GM11168 (cell line): ENCODE data around the gene DAPK2.

Source experiments
- in situ Hi-C: fragments of 300-500 bp; cut with MboI; formaldehyde crosslinking; loops from one replicate; pipeline ENCODE4 v1.12.0; 2022; ENCODE audit warnings: low sequenced_read_pairs; ENCODE audit not compliant: unreplicated experiment

Gene DAPK2

DNA sequence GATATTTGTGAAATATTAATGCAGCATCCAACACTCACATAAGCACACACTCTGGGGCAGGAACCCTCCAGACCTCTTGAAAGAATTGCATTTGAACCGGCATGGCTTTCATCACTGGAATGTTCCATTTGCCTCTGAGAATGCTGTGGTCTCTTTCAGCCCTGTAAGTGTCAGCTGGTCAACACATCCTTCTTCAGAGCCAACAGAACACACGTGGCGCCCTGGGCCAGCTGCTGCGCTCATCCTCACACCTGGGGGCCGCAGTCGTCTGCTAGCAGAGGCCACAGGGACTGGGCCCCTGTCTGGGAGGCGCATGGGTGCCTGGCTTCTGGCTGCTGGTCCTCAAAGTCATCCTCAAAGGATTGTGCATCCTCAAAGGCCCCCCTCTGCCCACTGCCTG is 141.2 kb downstream of the DAPK2 start:
- in situ Hi-C loops: no loop called here

DNA sequence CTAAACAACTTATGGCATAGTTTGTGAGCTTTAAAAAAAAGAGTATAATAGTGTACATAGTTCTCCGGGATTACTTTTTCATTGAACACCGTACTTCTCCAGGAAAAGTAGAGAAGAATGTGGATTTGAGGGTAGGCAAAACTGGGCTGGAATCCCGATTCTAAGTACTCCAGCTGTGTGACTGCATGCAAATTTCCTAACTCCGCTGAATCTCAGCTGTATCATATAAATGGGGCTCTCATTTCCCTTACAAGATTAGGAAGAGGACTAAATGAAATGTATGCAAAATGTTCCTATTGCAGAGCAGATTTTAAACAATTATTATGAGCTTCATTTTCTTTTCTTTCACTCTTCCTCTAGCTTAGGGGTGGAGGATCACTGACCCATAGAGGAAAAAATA is 142.2 kb downstream of the DAPK2 start:
- in situ Hi-C loops: no loop called here

- in situ Hi-C loops: no loop called here
Observed at GRCh38 chr15:63902671-63903035, 143.6 kb downstream of the DAPK2 start.

DNA sequence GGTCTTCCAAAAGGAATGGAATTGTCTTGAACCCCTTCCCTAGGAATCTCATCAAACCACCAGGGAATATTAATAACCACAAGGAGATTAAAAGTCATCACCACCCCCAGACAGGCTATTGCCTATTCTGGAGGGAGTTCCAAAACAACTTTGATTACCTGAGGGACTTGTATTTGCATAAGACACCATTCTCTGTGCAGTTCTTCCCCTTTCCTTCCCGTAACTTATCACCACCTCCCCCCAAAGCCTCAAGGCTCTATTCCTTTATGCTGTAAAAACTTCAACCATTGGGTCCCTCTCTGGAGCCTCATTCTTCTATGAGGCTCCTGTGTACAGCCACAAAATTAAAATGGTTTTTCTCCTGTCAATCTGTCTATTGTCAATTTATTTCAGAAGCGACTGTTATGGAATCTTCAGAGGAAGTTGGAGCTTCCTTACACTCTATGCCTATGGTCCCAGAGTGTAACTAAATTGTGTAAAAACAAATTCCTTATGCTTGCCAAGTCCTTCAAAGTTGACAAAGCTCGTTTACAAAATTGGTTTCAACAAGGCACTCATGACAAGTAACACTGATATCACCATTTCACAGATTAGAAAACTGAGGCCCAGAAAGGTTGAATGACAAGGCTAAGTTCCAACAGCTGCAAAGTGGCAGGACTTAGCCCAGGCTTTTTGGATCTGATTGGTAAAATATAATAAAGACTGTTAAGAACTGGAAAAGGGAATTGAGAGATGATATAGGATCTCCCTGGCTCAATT is 144.2 kb downstream of the DAPK2 start:
- in situ Hi-C loops: no loop called here

DNA sequence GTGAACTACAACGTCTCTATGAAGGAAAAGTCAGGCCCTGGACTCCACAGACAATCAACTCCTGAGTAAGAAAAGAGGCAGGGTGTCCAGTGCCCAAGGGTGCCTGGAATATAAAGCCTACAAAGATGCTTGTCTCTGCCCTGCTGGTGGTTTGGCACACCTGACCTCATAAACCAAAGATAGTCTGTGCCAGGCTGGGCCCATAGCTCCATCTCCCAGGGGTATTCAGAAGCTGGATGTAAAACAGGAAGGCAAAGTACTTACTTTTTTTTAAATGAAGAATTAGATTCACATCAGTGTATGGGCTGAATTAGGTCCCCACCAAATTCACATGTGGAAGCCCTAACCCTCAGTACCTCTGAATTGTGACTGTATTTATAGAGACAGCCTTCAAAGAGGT is 146.0 kb downstream of the DAPK2 start:
- in situ Hi-C loops: no loop called here

DNA sequence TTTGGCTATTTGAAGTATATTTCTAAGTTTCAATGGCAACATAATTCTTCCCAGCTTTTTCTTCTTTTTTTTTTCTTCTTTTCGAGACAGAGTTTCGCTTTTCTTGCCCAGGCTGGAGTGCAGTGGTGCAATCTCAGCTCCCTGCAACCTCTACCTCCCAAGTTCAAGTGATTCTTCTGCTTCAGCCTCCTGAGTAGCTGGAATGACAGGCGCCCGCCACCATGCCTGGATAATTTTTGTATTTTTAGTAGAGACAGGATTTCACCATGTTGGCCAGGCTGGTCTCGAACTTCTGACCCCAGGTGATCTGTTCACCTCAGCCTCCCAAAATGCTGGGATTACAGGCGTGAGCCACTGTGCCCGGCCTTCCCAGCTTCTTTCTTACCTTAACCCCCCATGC is 146.7 kb downstream of the DAPK2 start:
- in situ Hi-C loops: loop anchor here (10.0 kb wide), 1 partner anchor 155 kb away; no protein-coding TSS in a partner anchor

DNA sequence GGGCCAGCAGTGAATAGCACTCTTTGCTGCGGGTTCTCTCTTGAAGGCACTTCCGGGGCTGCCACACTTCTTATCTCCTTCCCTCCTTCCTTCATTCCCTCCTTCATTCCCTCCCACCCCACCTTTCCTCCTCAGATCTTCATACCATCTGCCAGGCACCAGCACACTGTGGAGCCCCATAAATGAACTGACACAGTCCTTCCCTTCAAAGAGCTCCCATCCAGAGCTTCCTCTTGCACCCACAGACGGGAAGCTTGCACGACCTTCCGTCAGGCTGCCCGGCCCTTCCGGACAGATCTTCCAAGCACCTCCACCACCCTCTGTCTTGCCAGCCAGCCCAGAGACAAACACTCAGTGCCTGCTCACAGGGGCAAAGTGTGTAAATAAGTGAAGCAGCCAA is 147.1 kb downstream of the DAPK2 start:
- in situ Hi-C loops: loop anchor here (10.0 kb wide), 1 partner anchor 154 kb away; no protein-coding TSS in a partner anchor

GRCh38 chr15:63896336-63897115 is 149.8 kb downstream of the DAPK2 start:
- in situ Hi-C loops: loop anchor here (10.0 kb wide), 1 partner anchor 152 kb away; no protein-coding TSS in a partner anchor

GRCh38 chr15:63895787-63896218 is 150.5 kb downstream of the DAPK2 start:
- in situ Hi-C loops: loop anchor here (10.0 kb wide), 1 partner anchor 151 kb away; no protein-coding TSS in a partner anchor

DNA sequence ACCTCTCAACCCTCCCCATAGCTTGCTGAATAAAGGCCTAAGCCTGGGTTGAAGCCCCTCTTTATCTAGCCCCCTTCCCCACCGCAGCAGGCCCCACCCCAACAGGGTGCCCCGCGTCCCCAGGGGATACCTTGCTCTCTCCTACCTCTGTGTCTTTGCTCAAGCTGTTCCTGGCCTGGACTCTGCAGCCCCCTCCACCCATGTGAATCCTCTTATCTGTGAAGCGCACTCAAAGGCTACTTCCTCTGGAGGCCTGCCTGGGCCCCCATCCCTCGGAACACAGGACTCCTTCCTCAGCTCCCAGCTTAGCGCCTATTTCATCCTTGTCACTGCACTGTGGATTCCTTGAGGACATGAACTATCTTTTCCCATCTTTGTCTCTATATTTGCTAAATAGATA is 151.1 kb downstream of the DAPK2 start:
- in situ Hi-C loops: loop anchor here (10.0 kb wide), 1 partner anchor 150 kb away; no protein-coding TSS in a partner anchor

- in situ Hi-C loops: loop anchor here (10.0 kb wide), 1 partner anchor 150 kb away; no protein-coding TSS in a partner anchor
Observed at GRCh38 chr15:63894662-63894949, 151.7 kb downstream of the DAPK2 start.

DNA sequence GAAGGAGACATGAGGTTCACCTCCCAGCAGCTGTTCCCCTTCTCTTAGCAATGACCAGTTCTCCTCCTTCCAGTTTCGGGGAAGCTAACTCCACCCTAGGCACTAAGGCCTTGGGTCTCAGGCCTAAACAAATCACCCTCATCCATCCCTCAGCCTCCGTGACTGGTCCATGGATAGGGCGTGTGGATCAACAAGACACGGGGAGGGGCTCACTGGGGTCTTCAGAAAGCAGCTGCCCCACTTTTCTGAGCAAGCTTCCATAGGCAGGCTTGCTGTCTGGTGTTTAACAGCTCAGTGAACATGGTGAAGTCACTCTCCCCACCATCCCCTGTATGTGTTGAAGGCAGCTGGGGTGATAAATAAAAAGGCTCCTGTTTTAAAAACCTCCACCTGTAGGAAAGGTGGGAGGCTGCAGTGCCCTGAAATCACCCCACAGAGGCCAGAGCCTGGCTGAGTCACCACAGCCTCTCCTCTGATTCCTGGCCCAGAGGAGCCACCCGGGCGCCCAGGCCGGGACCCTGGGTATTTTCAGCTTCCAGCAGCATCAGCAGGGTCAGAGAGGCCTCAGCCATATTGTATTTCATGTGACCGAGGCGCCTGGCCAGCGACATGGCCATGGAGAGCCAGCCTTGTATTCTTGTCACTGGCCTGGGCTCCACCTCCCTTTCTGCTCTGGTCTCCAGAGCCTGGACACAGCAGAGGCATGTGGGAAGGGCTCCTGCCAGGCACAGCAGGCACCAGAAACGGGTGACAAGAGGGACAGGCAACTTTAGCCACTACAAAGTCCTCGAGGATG is 152.2 kb downstream of the DAPK2 start:
- in situ Hi-C loops: loop anchor here (10.0 kb wide), 1 partner anchor 149 kb away; no protein-coding TSS in a partner anchor

- in situ Hi-C loops: loop anchor here (10.0 kb wide), 1 partner anchor 148 kb away; no protein-coding TSS in a partner anchor
Observed at GRCh38 chr15:63892794-63893441, 153.4 kb downstream of the DAPK2 start.

GRCh38 chr15:63891768-63892133 is 154.5 kb downstream of the DAPK2 start:
- in situ Hi-C loops: loop anchor here (10.0 kb wide), 1 partner anchor 147 kb away; no protein-coding TSS in a partner anchor

- in situ Hi-C loops: loop anchor here (10.0 kb wide), 1 partner anchor 146 kb away; no protein-coding TSS in a partner anchor
Observed at GRCh38 chr15:63891079-63891767, 155.1 kb downstream of the DAPK2 start.

GRCh38 chr15:63890617-63891016 is 155.7 kb downstream of the DAPK2 start:
- in situ Hi-C loops: loop anchor here (10.0 kb wide), 1 partner anchor 146 kb away; no protein-coding TSS in a partner anchor

- in situ Hi-C loops: loop anchor here (10.0 kb wide), 1 partner anchor 145 kb away; no protein-coding TSS in a partner anchor
Observed at GRCh38 chr15:63889831-63890230, 156.5 kb downstream of the DAPK2 start.

DNA sequence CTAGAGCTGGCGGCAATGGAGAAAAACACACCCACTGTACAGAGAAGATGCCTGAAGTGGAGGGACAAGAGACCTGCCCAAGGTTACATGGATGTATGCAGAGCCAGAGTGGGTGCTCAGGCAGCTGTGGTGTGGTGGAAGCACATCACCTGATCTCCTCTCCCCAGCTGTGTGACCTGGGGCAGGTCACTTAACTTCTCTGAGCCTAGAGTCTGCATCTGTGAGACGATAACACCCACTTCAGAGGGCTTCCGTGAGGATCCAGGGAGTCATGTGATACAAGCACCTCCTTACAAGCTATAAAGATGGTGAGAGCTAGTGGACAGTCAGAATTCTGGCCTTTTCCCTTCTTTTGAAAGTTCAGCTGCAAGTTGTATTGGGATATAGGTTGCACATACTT is 157.5 kb downstream of the DAPK2 start:
- in situ Hi-C loops: no loop called here

- in situ Hi-C loops: no loop called here
Observed at GRCh38 chr15:63888146-63888545, 158.1 kb downstream of the DAPK2 start.
